Testis (tissue), 3 donors: ENCODE measurements around the gene ALOX5. TPM values are rescaled to one million over a fixed set of nuclear protein-coding genes. Genes with fewer than 3 reads are reported as not detected.

Experiments
- DNase-seq: peaks from one replicate; pipeline ENCODE4 v3.0.0-alpha.2; 2019
- H3K27ac ChIP-seq, 2 donors: fragments of 200-600 bp; sonication (generic); one replicate each; pipeline ENCODE4 v1.5.1; 2019
- H3K27me3 ChIP-seq: fragments of 200-600 bp; sonication (generic); one replicate; pipeline ENCODE4 v1.5.1; 2019
- H3K36me3 ChIP-seq: fragments of 200-600 bp; sonication (generic); one replicate; pipeline ENCODE4 v1.5.1; 2017; ENCODE audit warnings: low read depth; ENCODE audit errors: missing control alignments
- H3K4me1 ChIP-seq: fragments of 200-600 bp; sonication (generic); one replicate; pipeline ENCODE4 v1.5.1; 2019
- H3K4me3 ChIP-seq, 2 donors: fragments of 200-600 bp; sonication (generic); one replicate each; pipeline ENCODE4 v1.5.1; 2017 to 2019
- H3K9me3 ChIP-seq: fragments of 200-600 bp; sonication (generic); one replicate; pipeline ENCODE4 v1.5.1; 2017
- CTCF ChIP-seq, 3 experiments: fragments of 450-650 bp in 2 of 3; fragments of 200-600 bp in 1 of 3; sonication (generic) in 1 of 3; IDR thresholded peaks; one replicate each; pipeline ENCODE4 v1.5.1; 2016 to 2019; ENCODE audit warnings: antibody characterized with exemption in 3 of 3, mild to moderate bottlenecking in 2 of 3, moderate library complexity in 1 of 3
- POLR2A ChIP-seq: fragments of 450-650 bp; IDR thresholded peaks from one replicate; pipeline ENCODE4 v1.6.1; 2017; ENCODE audit warnings: antibody characterized with exemption, mild to moderate bottlenecking, moderate library complexity
- WGBS, 2 donors: methylation state at CpG; one replicate each; pipeline ENCODE4 v1.1.5; 2018; 5-methylcytosine and 5-hydroxymethylcytosine counted together
- intact Hi-C: fragments of 100-400 bp; cut with DNase I; formaldehyde crosslinking; loops from one replicate; pipeline ENCODE4 v1.15.1; 2023; ENCODE audit warnings: low total_unique reads
- polyA plus RNA-seq: library from polyadenylated mRNA; stranded (reverse); fragments of 350-450 nt; fragmentation: Illumina TruSeq; extraction: RNeasy Lipid Tissue Mini Kit (QIAGEN cat#74804); gene quantifications from one replicate; pipeline ENCODE4 v1.2.3, GENCODE V29; 2014; ENCODE audit warnings: low read depth, low replicate concordance; ENCODE audit not compliant: insufficient read depth
- total RNA-seq, 2 donors: library from RNA; depleted of rRNA; stranded (reverse); fragments of >200 nt; gene quantifications; one replicate each; pipeline ENCODE4 v1.2.3, GENCODE V29; 2016

Gene ALOX5
- total and polyA plus RNA-seq, 3 donors from 2014 or later: 11.4 to 18.5 (median 13.7) TPM

- WGBS, 2 donors: 94% methylated on average over 2 of the region's 2 CpGs
These were observed 5.8 kb upstream of the ALOX5 start for GRCh38 chr10:45368181-45368580.

GRCh38 chr10:45370202-45370955, 3.6 kb upstream of the ALOX5 start:
- no peaks in the 10 kb centered on the region for H3K4me1 ChIP-seq
- H3K36me3 ChIP-seq: no peaks in the 10 kb centered on the region
- H3K4me3 ChIP-seq: no peak overlapping the region
- H3K27ac ChIP-seq: no peak overlapping the region
- H3K27me3 ChIP-seq: no peaks in the 10 kb centered on the region
- no peak for TF ChIP-seq POLR2A
- no peak for TF ChIP-seq CTCF (IDR thresholded peaks at IDR 0.05)
- DNase-seq: no peak
- intact Hi-C loops: no loop called here
- WGBS, 2 donors: 65 to 73% methylated on average over 6 of the region's 6 CpGs
- H3K9me3 ChIP-seq: no peaks in the 10 kb centered on the region

More at GRCh38 chr10:45368181-45368580, 5.8 kb upstream of the ALOX5 start:
- no peak for TF ChIP-seq POLR2A
- TF ChIP-seq CTCF (IDR thresholded peaks at IDR 0.05): no peak
- no peak for DNase-seq
- H3K27ac ChIP-seq: no peak overlapping the region
- no peak overlapping the region for H3K4me3 ChIP-seq
- no peaks in the 10 kb centered on the region for H3K36me3 ChIP-seq
- intact Hi-C loops: no loop called here
- no peaks in the 10 kb centered on the region for H3K27me3 ChIP-seq
- no peaks in the 10 kb centered on the region for H3K9me3 ChIP-seq
- H3K4me1 ChIP-seq: no peaks in the 10 kb centered on the region

- DNase-seq: no peak
- no peak for TF ChIP-seq CTCF (IDR thresholded peaks at IDR 0.05)
- Histone ChIP-seq H3K4me3 (no peak overlapping the region), H3K4me1 (no peaks in the 10 kb centered on the region), H3K9me3 (no peaks in the 10 kb centered on the region), H3K36me3 (no peaks in the 10 kb centered on the region), H3K27me3 (no peaks in the 10 kb centered on the region), H3K27ac (no peak overlapping the region)
- WGBS, 2 donors: 57 to 60% methylated on average over 4 of the region's 4 CpGs
- intact Hi-C loops: no loop called here
These were observed 2.5 kb upstream of the ALOX5 start for GRCh38 chr10:45371560-45371959.

GRCh38 chr10:45372251-45372951, 1.6 kb upstream of the ALOX5 start:
- DNase-seq: no peak
- no peaks in the 10 kb centered on the region for H3K36me3 ChIP-seq
- no peaks in the 10 kb centered on the region for H3K9me3 ChIP-seq
- no peaks in the 10 kb centered on the region for H3K27me3 ChIP-seq
- H3K27ac ChIP-seq: no peak overlapping the region
- TF ChIP-seq POLR2A (no peak), CTCF (IDR thresholded peaks at IDR 0.05) (no peak)
- H3K4me1 ChIP-seq: no peaks in the 10 kb centered on the region
- intact Hi-C loops: no loop called here
- 48 to 65% methylated on average over 9 of the region's 9 CpGs for WGBS, 2 donors
- H3K4me3 ChIP-seq: no peak overlapping the region
